ENCODE measurements around the gene BCDIN3D.

The BCDIN3D gene

GRCh38 chr12:49809906-49810389 is 33.0 kb downstream of the BCDIN3D start:
- DNase-seq (ENCODE audit: low read depth): no peak
- no peak overlapping the region for H3K4me3 ChIP-seq (ENCODE audit: control insufficient read depth, low read depth, low read length)
- TF ChIP-seq CTCF (conservative IDR thresholded peaks at IDR 0.05; ENCODE audit: control insufficient read depth, insufficient read depth, low read depth, low read length): no peak

- DNase-seq (ENCODE audit: low read depth): no peak
- no peak for TF ChIP-seq CTCF (conservative IDR thresholded peaks at IDR 0.05; ENCODE audit: control insufficient read depth, insufficient read depth, low read depth, low read length)
- H3K4me3 ChIP-seq (ENCODE audit: control insufficient read depth, low read depth, low read length): no peak overlapping the region
Observed at GRCh38 chr12:49809381-49809905, 33.5 kb downstream of the BCDIN3D start.

GRCh38 chr12:49808686-49809380 is 34.1 kb downstream of the BCDIN3D start:
- no peak for TF ChIP-seq CTCF (conservative IDR thresholded peaks at IDR 0.05; ENCODE audit: control insufficient read depth, insufficient read depth, low read depth, low read length)
- no peak for DNase-seq (ENCODE audit: low read depth)
- H3K4me3 ChIP-seq (ENCODE audit: control insufficient read depth, low read depth, low read length): no peak overlapping the region

GRCh38 chr12:49807991-49808580 is 34.8 kb downstream of the BCDIN3D start:
- no peak for DNase-seq (ENCODE audit: low read depth)
- no peak for TF ChIP-seq CTCF (conservative IDR thresholded peaks at IDR 0.05; ENCODE audit: control insufficient read depth, insufficient read depth, low read depth, low read length)
- no peak overlapping the region for H3K4me3 ChIP-seq (ENCODE audit: control insufficient read depth, low read depth, low read length)

- H3K4me3 ChIP-seq (ENCODE audit: control insufficient read depth, low read depth, low read length): no peak overlapping the region
- TF ChIP-seq CTCF (conservative IDR thresholded peaks at IDR 0.05; ENCODE audit: control insufficient read depth, insufficient read depth, low read depth, low read length): no peak
- DNase-seq (ENCODE audit: low read depth): no peak
Observed at GRCh38 chr12:49806877-49807276, 36.0 kb downstream of the BCDIN3D start.

- TF ChIP-seq CTCF (conservative IDR thresholded peaks at IDR 0.05; ENCODE audit: control insufficient read depth, insufficient read depth, low read depth, low read length): no peak
- DNase-seq (ENCODE audit: low read depth): no peak
- no peak overlapping the region for H3K4me3 ChIP-seq (ENCODE audit: control insufficient read depth, low read depth, low read length)
Observed at GRCh38 chr12:49806321-49806813, 36.5 kb downstream of the BCDIN3D start.

Data from fibroblast of mammary gland (primary cell).